DMS53 (cell line): ENCODE data around the gene OPCML.

ENCODE experiments used
- DNase-seq: peaks from one replicate; lab custom pipeline; 2025; lab: John Stamatoyannopoulos, UW

The OPCML gene

DNA sequence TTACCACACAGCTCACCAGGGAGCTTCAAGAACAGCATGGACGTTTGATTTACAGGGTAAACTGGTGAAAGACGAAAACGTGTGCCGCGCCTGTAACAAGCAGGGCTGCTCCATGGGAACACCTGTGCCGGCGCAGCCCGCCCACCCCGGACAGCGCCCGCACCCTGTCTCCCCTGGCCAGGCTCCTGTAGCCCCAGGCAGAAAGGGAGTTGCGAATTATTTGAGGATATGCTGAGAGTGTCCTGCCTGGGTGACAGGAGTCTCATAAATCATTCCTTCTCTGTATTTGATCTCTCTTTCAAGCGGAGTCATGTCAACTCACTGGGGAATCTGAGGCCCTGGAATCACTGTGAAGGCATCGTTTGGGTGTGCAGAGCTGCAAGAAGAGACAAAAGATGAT, 804.3 kb downstream of the OPCML start:
- no peak for DNase-seq

DNA sequence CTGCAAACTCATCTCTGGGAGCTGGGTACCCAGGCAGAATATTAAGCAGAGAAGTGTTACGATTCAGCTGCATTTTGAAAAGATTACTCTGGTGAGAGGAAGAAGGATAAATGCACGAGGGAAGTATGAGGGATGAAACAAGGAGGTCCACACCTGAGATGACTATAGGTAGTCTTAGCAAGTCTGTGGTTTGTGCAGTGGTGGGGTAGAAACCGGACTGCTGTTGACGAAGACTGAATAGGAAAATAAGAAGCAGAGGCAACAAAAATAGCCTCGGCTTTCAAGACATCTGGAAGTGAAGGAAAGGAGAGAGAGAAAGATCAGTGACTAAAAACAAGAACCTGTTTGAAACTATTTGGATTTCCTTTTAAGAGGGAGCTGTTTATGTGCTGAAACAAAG, 810.8 kb downstream of the OPCML start:
- DNase-seq, result no peak

DNA sequence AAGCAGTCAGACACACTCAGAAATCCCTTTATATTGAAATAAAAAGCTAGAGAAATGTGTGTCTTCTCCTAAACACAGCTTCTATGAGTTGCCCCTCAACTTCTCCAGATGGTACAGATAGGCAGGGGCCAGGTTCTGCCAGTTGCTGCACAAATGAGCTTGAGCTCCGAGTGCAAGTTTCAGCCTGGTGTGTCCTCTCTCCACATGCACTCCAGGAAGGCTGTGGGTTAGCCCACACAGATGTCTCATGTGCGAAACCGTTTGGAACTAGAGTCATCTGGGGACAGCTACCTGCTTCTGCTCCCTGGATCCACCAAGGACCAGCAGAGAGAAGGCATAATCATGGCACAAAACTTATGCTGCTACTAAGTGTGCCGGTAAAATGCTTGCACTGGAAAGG, 812.6 kb downstream of the OPCML start:
- DNase-seq, result no peak

DNA sequence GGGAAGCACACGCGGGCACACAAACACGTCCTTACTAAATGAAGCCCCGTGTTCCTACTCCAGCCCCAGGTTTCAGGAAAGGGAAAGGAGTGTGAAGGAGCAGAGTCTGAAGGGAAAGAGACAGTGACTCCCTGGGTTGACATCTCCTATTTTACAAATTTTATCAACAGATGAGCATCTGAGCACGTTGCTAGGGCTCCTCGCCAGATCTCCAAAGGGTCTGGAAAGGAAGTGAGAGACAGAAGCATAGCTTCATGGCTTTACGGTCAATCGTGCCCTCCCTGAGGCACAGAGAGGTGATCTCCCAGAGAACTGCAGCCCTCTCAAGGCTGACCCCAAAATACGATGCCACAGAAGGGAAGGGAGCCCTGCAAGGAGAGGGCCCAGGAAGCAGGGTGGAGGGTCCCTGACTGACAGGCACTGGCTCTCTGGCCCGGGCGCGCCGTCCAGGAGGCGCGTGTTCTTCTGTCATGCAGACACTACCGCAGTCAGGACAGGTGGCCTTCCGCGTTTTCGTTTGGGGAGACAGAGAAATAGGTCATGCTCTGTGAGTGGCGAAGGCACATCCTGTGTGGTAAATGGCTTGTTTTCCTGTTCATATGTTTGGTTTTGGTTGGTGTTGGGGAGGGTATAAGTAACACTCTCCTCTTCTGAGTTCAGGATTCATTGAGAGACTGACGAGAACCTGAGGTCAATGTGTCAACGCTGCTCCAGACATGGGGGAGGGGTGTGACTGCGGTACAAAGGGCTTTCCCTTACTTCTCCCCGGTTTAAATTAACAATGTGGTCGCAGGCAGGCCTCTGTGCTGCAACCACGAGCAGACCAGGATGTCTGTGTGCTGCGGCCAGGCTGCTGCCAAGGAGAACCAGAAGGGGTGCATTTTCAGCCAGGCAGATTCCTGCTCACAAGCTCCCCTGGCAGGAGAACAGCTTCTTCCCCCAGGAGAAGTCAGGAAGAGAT, 813.3 kb downstream of the OPCML start:
- DNase-seq, result no peak

DNA sequence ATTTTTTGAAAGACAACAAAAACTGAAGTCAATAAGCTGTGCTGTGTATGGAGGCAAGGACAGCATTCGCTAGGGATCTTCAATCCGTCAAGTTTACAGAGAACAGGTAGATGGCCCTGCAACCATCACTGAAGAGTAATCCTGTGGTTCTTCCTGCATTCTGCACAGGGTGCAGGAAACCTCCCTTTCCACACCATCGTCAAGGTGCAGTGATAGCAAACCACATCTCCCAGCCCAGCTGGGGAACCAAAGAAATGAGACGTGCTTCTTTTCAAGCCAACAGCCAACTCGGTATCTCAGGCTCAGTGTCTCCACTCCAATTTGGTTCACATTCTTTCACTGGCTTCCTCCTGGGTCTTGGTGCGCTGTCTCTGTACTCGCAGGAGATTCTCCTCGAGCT, 814.5 kb downstream of the OPCML start:
- DNase-seq, result no peak

DNA sequence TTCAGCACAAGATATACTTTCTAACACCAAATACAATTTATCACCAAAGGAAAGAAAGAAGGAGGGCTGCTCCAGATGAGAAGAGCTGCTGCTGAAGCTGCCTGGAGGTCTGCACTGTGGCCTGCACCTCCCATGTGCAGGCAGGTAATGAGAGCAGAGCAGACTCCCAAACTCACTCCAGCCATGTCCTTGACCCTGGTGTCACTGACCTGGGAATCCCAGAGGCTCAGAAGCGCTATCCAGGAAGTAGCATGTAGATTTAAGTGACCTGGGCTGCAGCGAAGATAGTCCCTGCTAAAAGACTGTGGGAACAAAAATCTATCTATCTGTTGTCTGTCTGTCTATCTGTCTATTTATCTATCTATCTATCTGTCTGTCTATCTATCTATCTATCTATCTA, 816.3 kb downstream of the OPCML start:
- DNase-seq, result no peak

DNA sequence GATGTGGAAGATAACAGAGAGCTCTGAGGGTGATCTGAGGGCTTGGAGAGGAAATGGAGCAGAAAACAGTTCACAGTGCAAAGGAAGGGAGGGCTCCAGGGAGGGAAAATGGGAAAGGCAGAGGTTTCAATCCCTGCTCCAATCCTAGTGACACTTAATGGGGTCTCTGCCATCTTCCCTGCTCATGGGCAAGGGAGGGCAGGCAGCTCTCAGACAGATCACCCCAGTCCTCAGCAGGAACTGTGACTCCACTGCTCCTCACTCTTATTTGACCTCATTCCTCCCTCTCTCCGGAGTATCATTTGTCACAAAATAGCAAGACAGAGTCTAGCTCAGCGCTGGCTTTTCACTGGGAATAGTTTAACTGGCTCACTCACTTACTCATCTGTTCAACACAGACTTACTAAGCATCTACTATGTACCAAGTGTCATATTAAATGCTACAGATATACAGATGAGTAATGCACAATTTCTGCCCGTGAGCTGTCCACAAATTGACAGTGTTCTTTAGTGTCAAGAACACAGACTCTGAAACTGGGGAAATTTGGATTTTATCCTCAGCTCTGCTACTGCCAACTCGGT, 817.4 kb downstream of the OPCML start:
- no peak for DNase-seq

DNA sequence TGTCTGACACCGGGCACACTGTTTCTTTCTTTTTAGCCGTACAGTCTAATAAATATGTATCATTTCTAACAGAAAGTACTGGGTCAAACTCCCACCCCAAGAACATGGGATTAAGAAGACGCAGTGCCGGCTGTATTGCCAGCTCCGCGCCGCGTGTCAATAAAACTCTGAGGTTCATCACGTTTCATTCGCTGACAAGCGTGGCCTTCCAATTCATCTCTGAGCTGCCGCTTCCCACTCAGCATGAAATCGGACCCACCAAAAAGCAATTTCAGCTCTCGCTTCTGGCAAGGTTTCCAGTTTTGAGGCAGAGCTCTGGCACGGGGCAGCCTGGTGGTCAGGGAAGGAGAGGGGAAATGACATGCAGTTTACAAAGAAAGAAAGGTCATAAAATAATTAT, 819.8 kb downstream of the OPCML start:
- no peak for DNase-seq

DNA sequence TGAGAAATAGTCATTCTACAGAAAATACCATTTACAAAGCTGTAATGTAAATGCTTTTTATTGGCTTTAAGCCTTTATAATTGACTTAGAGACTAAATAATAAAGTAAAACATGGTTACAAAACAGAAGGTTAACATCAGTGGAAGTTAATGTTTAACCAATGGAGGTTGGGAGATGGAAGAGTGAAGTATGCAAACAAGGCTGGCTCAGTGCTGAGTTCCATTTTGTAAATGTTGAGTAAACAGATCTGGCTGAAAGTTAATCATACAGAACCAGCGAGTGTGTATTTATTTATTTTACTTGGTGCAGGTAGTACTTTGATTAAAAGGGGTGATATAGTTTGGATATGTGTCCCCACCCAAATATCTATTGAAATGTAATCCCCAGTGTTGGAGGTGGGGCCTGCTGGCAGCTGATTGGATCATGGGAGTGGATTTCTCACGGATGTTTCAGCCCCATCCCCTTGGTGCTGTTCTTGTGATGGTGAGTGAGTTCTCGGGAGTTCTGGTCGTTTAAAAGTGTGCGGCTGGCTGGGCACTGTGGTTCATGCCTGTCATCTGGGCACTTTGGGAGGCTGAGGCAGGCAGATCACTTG, 827.4 kb downstream of the OPCML start:
- DNase-seq, result peak; percentile 93

DNA sequence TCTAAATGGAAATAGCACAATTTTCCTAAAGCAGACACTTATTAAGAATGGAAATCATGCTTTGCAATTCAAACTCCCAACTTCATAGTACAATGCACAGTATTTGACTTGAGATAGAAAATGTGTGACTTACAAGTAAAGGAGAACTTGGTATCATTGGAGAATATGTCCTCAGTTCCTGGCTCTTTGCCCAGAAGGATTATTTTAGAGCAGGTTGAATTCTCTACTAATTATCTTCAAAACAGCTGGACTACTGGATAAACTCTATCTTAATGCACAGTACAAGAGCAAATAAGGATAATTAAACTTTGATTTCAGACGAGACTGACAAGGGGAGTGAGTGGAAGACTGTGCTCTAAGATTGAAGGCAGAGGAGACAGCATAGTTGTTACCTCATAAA, 839.4 kb downstream of the OPCML start:
- no peak for DNase-seq

DNA sequence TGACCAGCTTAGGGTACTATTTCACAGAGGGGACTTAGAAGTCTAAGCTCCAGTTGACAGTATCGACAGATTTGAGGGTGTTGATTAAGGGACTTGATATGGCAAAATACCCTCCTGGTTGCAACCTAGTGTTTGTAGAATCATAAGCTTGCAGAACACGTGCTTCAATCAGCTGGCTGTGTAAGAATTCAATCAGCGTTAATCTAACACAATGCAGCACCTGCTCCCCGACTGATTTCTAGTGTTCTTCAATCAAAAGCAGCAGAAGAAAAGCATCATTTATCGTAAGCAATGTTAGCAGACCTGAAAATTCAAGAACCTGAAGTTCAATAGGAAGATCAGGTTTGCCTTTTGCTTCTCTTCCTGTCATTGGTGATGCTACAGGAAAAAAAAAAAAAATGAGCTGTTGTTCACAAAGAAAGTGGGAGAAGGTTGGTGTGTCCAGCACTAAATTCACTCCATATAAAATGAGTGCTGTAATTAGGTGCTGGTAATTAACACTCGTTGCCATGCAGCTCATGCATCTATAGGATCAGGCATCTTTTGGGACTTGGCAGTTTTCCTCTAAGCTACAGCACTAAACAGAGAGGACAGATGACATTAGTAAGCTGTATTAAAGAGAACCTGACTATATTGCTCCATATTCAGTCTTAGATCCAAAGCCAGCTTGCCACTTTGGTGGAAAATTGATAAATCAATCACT, 840.3 kb downstream of the OPCML start:
- no peak for DNase-seq

DNA sequence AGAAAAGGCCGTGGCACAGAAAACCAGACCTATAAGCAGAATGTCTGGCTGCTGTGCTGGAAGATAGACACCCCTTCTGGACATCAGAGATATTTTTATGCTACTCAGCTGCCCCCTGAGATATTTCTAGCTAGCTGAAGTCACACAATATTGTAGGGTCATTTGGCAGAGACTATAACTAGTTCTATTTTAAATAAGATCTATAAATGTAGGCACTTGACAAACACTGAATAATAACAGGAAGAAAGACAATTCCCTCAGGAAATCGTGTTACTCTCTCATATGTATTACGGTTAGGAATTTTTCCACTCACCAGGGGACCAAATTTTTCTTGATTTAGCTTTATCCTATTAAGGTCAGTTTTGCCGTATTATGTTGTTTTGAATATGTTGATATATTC, 845.4 kb downstream of the OPCML start:
- DNase-seq, result no peak

DNA sequence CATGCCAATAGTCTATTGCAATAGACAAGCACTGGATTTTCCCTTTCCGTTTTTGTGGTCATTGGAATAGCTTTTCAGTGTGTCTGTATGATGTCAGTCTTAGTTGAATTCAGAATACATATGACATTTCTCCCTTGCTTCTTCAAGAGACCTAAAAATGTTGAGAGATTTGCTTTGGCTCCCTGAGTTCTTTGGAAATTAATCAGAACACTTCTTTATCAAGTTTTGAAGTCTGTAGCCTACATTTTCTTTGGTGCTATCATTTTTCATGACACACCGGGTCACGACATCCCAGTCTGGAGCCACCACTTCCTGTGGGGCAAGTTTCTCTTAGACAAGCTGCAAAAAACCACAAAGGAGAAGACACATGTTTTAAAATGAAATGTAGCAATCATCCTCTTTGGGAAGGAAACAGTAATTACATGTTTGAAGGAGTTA, 847.1 kb downstream of the OPCML start:
- DNase-seq, result no peak

DNA sequence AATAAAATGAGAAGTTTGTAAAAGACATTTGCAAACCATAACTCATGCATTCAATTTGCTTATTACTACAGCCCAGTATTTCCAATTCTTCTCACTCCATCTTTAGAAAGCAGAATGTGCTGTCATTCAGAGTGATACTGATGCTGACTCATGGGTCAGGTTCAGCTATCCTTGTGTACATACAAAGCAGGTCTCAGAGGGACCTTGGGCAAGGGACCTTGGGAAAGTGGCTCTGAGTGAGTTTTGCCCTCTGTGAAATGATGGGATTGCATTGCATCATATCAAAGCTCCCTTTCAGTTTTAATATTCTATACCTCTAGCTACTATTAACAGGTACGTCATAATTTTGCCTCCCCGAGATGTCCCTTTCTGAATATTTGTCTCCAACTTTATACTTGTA, 848.7 kb downstream of the OPCML start:
- peak; percentile 62 for DNase-seq

DNA sequence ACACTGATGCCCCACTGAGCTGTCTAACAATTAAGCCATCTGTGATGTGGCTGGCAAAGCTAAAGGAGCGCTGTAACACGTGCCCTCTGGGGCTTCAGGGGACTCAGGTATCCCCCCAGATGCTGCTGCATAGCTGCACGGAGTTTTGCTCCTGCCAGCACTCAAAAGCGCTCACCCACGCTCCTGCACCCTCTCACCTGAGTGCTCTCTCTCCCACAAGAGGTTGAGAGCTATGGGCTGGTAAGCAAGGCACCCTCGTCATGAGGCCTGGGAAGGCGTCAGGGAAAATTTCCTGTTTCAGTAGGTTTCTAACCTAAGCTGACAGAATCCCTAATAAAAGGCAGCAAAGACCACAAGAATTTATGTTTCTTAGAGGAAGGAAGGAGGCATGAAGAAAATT, 850.3 kb downstream of the OPCML start:
- DNase-seq, result no peak

DNA sequence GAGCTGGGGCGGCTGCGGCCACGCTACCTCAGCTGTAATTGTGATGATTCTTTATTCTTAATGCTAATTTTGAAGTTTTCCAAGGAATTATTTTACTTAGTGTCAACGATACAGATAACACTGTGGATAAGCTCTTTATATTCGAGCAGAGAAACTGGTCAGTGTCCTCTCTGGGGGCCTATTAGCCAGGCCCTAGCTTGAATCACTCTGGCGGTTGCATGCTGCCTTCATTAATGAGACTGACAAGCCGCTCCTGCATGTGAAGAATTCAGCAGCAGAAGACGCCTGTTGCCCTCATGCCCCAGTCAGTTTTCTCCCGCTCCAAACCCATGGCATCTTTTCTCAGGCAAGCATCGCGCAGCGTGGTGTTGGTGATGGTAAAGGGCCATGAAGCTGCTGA, 851.7 kb downstream of the OPCML start:
- DNase-seq, result no peak

DNA sequence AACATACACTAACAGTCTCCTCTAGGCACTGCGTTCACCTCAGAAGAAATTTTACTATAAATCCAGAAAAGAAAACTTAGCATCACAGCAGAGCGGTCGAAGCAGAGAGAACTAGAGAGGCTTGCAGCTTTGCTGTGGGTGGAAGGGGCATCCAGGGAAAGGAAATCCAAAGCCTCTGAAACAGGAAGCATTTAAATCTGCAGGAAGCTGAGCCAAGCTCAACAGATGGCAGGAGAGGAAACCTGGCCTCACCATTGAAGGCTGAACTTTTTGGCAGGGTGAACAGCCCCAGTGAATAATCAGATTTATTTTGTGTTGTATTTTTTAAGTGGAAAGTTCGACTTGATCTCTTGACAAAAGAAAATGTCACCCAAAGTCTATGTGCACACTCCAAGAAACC, 858.1 kb downstream of the OPCML start:
- no peak for DNase-seq

DNA sequence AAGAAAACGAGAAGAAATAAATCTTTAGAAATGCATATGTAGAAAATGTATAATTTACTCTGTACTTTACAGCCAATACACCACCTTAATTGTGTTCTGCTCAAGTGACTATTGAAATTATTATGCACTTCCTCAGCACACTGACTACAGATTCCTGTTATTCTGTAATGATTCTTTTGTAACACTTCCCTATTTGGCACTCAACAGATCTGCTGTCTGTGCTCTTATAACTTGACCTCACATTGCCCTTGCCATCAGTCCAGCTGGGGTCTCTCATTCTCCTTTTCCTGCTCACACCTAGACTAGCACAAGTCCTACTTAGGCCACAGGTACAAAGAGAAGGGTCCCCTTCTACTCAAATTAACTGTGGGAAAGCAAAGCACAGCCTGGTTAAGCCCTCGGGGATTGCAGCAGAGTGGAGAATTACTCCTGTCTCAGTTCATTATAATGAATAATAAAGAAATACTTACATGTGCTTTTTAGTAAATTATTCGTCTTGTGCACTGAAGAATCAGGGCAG, 860.4 kb downstream of the OPCML start:
- no peak for DNase-seq

DNA sequence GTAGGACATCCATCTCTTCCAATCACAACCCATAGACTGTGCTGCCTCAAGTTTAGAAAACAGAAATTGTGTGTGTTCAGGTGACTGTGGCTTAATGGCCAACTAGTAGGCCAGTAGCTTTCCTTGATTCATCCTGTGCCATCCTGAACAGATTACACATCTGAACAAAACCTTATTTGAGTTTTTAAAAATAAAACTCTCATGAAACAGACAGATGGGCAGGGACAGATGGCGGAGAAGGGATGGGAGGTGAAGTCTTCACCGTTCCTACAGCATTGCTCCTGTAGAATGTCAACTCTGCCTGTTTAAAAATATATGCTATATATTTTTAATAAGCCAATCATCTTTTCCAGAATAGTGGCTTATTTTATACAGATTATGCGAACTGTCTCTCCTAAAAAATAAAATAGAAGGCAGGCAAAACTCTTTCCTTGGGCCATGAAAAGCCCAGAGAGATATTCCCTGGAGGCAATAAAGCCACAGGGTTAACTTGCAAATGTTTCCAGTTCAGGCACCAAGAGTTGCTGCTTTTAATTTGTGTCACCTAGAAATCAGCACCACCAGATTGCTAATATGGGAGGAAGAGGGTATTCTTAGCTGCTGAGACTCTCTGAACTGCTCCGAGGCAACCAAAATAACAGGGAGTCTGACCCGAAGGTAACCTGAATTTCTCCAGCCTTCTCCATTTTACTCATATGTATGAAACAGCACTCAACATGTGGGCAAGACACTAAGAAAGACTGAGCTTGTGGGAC, 861.2 kb downstream of the OPCML start:
- DNase-seq, result no peak

DNA sequence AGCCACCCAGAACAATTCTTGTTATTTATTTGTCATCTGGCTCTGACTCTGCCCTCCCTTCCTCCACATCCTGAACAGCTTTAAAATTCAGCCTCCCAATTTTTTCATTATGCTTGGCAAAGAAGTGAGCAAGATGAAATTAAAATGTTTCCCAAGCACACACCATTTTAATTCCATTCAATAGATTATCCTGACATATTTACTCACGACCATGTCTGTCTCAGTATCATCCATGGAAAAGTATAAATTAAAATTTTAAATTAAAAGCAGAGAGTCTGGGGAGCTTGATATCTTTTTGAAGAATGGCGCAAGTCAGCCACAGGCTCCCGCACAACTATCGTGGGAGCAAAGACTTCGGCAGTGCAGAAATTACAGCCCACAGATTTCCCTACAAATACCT, 862.4 kb downstream of the OPCML start:
- no peak for DNase-seq

DNA sequence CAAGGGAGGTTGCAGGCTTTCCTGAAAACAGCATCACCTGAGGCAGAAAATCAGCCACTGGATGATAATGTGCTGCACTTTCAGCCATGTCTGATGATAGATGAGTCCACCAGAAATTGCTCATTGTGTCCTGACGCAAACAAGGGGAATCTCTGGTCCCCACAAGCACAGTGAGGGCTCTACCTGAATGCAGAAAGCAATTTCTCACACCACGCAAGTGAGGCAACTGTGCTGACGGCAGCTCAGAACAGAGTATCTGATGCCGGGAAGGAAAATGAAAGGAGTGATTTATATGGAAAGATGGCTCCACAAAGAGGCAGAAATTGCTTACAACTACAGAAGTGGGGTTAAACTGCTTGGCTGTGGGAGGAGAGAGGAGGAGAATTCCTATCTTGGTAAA, 867.1 kb downstream of the OPCML start:
- DNase-seq, result no peak

DNA sequence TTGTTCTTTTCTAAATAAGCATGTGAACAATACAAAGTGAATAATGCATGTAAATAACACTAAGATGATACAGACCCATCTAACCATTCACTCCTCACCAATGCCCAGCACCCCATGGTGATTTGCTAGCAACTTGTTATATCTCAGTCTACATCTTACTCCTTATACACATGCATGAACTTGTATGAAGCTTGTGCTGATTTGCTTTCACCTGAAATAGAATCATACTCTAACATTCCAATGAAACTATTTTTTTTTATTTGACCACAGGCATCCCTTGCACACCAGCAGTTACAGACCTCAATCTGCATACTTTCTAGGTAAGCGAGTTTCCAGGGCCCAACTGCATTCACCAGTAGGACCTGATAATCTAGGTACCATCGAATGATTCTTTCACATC, 873.6 kb downstream of the OPCML start:
- DNase-seq, result no peak
